NCI-H748 treated with DMSO at 0.1 percent for 48 hours (cell line): ENCODE measurements around the gene PBX4.
A peak's percentile ranks its signal among the peaks of the same experiment; 100 is the strongest.

Source experiments
- DNase-seq: peaks from one replicate; lab custom pipeline; 2025; lab: John Stamatoyannopoulos, UW

The PBX4 gene

DNA sequence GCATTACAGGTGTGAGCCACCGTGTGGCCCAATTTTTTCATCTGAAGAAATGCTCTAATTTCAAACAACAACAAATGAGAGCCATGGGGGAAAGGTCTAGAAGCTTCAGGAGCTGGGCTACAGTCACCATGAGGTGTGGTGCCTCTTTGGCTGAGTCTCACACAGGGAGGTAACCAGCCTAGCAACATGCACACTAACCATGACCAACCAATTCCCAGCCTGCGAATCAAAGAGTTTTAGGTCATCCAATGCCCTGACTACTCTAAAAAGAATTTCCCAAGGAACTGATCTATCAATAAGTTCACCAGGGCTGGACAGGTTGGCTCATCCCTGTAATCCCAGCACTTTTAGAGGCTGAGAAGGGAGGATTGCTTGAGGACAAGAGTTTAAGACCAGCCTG, 29.9 kb downstream of the PBX4 start:
- DNase-seq = no peak

GRCh38 chr19:19587771-19588170, 30.7 kb downstream of the PBX4 start:
- no peak for DNase-seq

GRCh38 chr19:19584356-19584755, 34.1 kb downstream of the PBX4 start:
- DNase-seq = no peak

DNA sequence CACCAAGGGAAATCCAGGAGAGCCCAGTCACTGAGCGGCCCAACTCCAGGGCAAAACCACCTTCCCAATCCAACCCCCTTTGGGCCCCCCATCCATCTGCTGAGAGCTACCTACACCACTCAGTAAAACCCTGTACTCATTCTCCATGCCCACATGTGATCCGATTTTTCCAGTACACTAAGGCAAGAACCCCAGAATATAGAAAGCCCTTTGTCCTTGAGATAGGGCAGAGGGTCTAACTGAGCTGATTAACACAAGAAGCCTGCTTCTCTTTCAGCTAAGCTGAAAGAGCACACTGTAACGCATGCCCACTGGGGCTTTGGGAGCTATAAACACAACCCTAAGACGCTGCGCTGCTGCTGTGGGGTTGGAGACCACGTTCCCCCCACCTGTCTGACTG, 36.0 kb downstream of the PBX4 start:
- no peak for DNase-seq

- no peak for DNase-seq
Observed at GRCh38 chr19:19581391-19581790, 37.1 kb downstream of the PBX4 start.

- DNase-seq = no peak
Observed at GRCh38 chr19:19580418-19580817, 38.1 kb downstream of the PBX4 start.

DNA sequence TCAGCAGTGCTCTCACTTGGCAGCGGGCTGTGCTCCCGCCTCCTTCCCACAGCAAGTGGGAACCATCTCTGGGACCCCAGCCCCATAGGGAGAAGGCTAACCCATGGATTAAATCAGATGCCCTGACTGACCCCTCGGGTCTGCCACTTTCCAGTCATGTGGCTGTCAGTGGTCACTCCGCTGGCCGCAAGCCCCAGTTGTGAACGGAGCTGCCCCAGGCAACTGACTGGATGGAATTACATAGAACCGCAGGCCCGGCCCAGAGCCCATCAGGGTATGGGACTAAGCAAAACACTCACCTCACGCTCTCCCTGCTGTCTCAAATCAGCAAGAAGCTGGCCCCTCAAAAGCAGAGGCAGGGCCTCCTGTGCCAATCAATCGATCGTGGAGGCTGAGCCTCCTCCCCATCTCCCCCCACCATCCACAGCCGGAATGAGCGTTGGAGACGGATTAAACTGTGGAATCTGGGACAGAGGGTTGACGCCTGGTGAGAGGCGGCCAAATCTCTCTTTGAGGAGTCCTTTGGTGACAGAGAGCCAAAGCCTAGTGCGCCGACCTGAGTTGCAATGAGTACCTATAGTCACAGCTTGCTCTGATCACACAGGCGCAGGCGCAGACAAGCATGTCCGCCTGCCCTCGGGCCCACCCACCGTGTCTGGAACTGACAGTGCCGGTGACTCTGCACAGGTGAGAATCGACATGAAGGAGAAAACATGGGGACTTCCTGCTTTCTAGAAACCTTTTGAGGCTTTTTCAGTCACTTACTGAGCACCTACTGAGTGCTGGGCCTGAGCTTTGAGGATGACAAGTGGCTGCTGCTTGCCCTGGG, 38.7 kb downstream of the PBX4 start:
- no peak for DNase-seq

DNA sequence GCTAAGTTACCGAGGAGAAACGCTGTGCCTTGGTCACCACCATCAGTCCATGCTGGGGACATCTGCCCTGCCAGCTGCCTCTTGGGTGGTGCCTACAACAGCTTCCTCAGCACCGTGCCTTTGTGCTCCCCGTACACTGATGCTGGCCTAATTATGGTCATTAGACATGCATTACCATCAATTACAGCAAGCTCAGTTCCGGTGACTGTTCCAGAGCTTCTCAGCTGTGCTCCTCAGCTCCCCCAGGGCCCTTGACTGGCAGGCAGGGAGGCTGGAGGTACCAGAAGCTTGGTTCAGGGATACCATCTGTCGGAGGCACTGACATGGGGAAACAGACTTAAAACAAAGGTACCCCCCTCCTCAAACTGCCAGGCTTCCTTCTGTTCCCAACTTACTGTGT, 40.2 kb downstream of the PBX4 start:
- peak; percentile 80 for DNase-seq

- DNase-seq = peak; percentile 76
Observed at GRCh38 chr19:19575411-19575810, 43.1 kb downstream of the PBX4 start.

DNA sequence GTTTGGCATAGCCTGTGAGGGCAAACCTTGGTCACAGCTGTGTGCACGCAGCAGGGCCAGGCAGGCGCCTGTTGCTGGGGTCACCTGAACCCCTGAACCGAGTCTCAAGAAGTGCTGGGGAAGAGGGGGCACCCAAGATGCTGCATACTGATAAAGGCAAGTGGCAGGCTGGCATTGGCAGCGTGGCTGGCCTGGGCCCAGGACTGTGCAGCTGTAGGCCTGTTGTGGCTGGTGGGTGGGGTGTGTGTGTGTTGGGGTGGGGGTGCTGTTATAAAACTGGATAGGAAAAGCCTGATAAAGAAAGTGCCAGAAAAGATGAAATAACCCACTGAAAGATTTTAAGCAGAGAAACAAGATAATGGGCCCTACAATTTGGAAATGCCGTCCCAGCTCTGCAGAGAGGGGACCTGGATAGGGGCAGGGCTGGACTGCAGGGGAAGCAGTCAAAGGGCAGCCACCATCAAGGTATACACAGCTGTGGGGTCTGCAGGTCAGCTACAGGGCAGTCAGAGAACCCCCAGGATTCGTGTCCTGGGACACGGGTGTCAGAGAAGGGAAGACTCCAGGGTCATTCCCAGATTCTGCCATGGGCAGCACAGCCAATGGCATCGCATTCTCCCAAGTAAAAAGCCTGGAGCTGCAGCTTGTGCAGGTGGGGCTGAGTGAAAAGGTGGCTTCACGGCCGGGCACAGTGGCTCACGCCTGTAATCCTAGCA, 47.3 kb downstream of the PBX4 start:
- DNase-seq = no peak

DNA sequence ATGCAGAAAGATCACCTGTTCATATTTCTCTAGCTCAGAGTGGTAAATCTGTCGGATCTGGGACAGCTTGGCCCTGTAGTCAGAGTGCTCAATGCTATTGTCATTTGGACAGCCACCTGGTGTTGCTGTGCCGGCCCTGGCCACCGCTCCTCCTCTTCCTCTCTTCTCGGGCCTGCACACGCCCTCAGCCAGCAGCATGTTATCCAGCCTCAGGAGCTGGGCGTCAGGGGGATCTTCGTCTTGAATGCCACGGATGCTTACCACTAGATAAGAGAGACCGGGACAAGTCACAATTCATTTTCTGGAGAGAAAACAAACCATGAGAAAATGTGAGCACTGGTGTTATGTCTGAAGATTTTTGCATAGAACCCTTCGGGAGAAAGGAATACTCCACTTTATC, 47.9 kb downstream of the PBX4 start:
- DNase-seq = no peak

GRCh38 chr19:19568802-19569756, 49.4 kb downstream of the PBX4 start:
- DNase-seq = no peak

DNA sequence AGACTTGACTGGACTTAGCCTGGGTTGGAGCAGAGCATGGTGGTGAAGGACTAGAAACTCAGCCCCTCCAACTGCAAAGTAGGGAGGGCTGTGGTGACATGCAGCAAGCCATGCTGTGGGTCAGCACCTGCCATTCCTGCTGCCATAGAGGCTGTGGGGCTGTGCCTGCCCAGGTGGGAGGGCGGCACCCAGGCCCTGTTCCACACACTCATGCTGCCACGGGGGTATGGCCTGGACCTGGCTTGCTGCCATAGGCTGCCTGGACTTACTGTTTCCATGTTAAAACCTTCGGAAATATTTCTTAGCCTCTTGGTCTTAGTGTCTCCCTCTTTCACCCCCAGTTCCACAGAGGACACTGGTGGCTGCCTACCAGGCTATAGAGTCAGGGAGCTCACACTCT, 51.1 kb downstream of the PBX4 start:
- no peak for DNase-seq

DNA sequence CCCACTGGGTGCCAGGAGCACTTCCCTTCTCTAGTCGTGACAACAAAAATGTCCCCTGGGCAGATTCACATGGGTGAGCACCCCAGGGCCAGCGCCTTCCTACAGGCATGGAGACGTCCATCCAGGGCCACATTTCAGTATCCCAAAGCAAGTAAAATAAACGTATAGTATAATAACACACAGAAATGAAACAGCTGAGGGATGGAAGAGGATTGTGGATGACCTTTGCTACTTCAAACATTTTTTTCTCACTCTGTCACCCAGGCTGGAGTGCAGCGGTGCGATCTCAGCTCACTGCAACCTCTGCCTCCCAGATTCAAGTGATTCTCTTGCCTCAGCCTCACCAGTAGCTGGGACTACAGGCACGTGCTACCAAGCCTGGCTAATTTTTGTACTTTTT, 52.2 kb downstream of the PBX4 start:
- DNase-seq = no peak

DNA sequence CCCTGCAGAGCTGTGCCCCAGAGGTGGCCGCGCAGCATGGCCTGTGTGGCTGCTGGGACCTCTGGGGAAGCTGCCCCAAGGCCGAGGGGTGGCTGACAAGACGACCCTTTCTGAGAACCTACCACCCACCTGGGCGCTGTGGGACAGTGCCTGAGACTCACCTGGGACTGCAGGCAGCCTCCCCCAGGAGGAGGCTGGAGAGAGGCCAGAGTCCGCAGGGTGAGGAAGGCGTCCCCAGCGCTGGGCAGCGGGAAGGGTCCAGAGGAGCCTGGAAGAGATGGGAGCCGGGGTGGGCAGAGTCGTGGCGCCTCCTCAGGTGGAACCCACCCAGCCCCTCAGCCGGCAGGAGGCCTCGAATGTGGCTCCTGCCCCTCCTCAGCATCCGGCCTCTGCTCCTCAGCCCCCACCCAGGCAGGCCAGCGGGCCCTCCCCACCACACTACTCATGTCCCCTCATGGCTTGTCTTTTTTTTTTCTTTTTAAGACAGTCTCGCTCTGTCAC, 55.1 kb downstream of the PBX4 start:
- DNase-seq = no peak

GRCh38 chr19:19562665-19563347, 55.7 kb downstream of the PBX4 start:
- DNase-seq = no peak

DNA sequence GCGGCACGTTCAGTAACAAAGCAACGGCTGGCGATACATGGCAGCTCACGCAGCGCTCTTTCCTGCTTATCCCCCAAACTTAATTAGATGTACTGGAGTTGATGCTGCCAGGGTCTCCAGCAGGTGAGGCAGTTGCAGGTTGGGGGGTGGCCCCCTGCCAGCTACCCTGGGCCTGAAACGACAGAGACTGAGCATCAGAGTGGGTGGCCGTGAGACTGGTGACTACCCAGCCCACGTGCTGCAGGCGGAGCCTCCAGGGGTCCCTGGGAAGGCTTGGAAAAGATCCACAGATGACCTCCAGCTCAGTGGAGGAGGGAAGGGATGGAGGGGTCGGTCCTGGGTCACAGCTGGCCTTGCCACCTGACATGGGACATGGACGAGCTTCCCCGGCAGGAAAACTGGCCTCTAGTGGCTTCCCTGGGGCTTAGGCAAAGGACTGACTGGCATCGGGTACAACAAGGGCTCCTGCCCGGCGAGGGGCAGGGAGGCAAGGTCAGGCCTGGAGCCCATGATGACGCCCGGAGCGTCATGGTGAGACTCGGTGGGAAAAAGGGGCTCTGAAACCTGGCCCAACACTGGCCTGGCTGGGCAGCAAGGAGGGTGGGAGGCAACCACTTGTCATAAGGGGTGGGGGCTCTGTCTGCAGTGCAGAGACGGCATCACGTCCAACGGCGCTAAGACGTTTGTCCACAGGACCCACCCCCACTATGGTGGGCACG, 56.4 kb downstream of the PBX4 start:
- no peak for DNase-seq

GRCh38 chr19:19559931-19560330, 58.6 kb downstream of the PBX4 start:
- DNase-seq = no peak

DNA sequence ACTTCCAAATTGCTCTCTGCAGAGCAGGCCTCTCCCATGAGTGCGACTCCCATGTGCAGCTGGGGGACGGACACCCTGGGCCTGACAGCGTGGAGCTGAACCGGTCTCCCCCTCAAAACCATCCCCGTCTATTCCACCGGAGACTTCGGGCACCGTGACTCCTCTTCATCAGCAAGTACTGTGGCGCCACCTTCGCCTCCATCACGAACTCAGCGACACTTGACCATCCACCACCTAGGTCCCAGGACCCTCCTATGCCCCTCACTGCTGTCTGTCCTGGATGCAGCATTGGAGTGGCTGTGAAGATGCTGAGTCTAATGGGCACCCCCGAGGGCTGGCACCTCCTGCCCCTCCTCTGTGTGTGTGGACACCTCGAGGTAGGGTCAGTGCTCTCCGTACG, 59.9 kb downstream of the PBX4 start:
- no peak for DNase-seq

GRCh38 chr19:19558055-19558454, 60.4 kb downstream of the PBX4 start:
- DNase-seq = no peak
